ENCODE measurements around the gene PRRG3. TPM values are rescaled to one million over a fixed set of nuclear protein-coding genes. Genes with fewer than 3 reads are reported as not detected.

PRRG3 gene
- total RNA-seq, 1 donor from 2014 or later: not detected

DNA sequence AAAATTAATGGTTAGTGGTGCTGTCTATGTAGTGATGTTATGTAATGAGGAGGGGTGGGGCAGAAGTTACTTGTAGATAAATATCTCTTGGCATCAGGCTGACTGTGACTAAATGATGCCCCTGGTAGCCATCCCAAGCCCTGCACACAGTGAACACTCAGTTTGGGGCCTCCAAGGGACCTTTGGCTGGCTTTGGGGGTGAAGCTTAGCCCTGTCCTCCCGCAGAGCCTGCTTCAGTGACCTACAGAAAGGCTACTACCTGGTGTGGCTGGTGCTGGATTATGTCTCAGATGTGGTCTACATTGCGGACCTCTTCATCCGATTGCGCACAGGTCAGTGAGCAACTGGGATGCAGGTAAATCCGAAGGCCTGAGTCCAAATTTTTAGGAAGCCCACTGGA, 47.1 kb downstream of the PRRG3 start:
- no peaks in the 10 kb centered on the region for H3K27me3 Mint-ChIP-seq
- no peak overlapping the region for H3K27ac Mint-ChIP-seq
- no peaks in the 10 kb centered on the region for H3K9me3 Mint-ChIP-seq
- intact Hi-C loops (cut with micrococcal nuclease): no loop called here
- H3K36me3 Mint-ChIP-seq (ENCODE audit: low read depth): no peaks in the 10 kb centered on the region
- H3K4me1 Mint-ChIP-seq: no peaks in the 10 kb centered on the region
- no peak overlapping the region for H3K4me3 Mint-ChIP-seq
- no peak for DNase-seq

DNA sequence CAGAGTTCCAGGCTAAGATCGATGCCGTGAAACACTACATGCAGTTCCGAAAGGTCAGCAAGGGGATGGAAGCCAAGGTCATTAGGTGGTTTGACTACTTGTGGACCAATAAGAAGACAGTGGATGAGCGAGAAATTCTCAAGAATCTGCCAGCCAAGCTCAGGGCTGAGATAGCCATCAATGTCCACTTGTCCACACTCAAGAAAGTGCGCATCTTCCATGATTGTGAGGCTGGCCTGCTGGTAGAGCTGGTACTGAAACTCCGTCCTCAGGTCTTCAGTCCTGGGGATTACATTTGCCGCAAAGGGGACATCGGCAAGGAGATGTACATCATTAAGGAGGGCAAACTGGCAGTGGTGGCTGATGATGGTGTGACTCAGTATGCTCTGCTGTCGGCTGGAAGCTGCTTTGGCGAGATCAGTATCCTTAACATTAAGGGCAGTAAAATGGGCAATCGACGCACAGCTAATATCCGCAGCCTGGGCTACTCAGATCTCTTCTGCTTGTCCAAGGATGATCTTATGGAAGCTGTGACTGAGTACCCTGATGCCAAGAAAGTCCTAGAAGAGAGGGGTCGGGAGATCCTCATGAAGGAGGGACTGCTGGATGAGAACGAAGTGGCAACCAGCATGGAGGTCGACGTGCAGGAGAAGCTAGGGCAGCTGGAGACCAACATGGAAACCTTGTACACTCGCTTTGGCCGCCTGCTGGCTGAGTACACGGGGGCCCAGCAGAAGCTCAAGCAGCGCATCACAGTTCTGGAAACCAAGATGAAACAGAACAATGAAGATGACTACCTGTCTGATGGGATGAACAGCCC, 48.6 kb downstream of the PRRG3 start:
- Mint-ChIP-seq H3K9me3 (no peaks in the 10 kb centered on the region), H3K4me3 (no peak overlapping the region), H3K4me1 (no peaks in the 10 kb centered on the region), H3K36me3 (ENCODE audit: low read depth) (no peaks in the 10 kb centered on the region), H3K27me3 (no peaks in the 10 kb centered on the region), H3K27ac (no peak overlapping the region)
- no peak for DNase-seq
- intact Hi-C loops (cut with micrococcal nuclease): no loop called here

DNA sequence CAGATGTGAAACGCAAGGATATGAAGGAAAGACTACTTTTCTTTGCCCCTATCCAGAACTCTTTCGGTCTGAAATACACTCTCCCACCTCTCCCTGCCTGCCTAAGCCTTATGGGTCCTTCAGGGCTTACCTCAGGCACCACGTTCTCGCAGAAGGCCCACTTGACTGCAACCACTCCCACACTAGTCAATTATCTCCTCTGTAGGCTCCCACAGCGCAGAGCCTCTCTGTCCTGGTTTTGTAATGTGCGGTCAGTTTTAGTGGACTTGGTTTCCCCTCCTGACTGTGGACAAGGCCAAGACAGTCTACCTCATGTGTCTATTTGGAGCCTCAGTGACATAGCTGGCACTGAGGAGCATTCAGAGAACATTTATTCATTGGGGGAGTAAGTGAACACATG, 50.4 kb downstream of the PRRG3 start:
- no peaks in the 10 kb centered on the region for H3K4me1 Mint-ChIP-seq
- DNase-seq: no peak
- no peaks in the 10 kb centered on the region for H3K36me3 Mint-ChIP-seq (ENCODE audit: low read depth)
- no peaks in the 10 kb centered on the region for H3K9me3 Mint-ChIP-seq
- H3K27me3 Mint-ChIP-seq: no peaks in the 10 kb centered on the region
- H3K4me3 Mint-ChIP-seq: no peak overlapping the region
- H3K27ac Mint-ChIP-seq: no peak overlapping the region
- intact Hi-C loops (cut with micrococcal nuclease): no loop called here

DNA sequence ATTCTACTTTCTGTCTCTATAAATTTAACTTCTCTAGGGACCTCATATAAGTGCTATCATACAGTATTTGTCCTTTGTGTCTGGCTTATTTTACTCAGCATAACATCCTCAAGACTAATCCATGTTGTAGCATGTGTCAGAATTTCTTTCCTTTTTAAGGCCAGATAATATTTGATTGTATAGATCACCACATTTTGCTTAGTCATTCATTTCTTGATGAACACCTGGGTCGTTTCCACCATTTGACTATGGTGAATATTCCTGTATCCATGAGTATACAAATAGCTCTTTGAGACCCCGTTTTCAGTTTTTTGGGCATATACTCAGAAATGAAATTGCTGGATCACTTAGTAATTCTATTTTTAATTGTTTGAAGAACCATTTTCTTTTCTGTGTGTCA, 51.2 kb downstream of the PRRG3 start:
- intact Hi-C loops (cut with micrococcal nuclease): no loop called here
- no peaks in the 10 kb centered on the region for H3K27me3 Mint-ChIP-seq
- no peak overlapping the region for H3K27ac Mint-ChIP-seq
- no peak for DNase-seq
- no peak overlapping the region for H3K4me3 Mint-ChIP-seq
- no peaks in the 10 kb centered on the region for H3K36me3 Mint-ChIP-seq (ENCODE audit: low read depth)
- H3K9me3 Mint-ChIP-seq: no peaks in the 10 kb centered on the region
- no peaks in the 10 kb centered on the region for H3K4me1 Mint-ChIP-seq

DNA sequence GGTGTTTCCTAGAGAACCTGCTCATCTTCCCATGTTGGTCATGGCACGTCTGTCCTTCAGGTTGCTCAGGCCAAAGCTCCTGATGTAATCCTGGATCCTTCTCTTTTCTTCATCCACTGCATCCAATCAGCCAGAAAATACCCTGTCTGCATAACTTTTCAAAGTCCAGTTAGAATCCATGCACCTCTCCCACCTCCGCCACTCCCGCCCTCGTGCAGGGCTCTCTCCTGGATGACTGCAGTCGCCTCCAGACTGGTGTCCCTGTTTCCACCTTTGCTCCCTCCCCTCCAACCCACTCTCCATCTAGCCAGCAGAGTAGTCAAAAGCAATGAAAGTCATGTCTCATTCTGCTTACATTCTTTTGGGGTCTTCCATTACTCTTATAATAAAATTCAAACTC, 55.3 kb downstream of the PRRG3 start:
- Mint-ChIP-seq H3K27me3 (no peaks in the 10 kb centered on the region), H3K9me3 (no peaks in the 10 kb centered on the region), H3K4me1 (no peaks in the 10 kb centered on the region), H3K4me3 (no peak overlapping the region), H3K27ac (no peak overlapping the region), H3K36me3 (ENCODE audit: low read depth) (no peaks in the 10 kb centered on the region)
- intact Hi-C loops (cut with micrococcal nuclease): loop anchor here (5.0 kb wide), 2 partner anchors 882 to 1072 kb away; no protein-coding TSS in a partner anchor
- no peak for DNase-seq

DNA sequence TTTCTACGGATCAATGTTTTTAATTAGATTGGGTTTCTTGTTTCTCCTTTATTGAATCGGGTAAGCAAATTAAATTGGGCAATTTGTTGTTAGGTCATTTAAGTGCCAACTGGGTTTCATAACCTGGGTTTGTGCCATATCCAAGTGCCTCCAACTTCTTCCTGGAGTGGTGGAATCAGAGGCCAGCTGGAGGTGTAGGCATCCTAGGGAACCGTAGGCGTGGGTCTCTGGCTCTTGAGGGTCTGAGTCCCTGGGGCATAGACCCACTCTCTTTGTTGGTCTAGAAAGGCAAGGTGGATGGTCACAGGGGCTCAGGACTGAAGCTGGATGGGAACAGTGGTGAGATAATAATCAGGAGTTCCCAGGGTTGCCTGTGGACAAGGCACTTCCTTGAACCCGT, 57.6 kb downstream of the PRRG3 start:
- H3K27me3 Mint-ChIP-seq: no peaks in the 10 kb centered on the region

DNA sequence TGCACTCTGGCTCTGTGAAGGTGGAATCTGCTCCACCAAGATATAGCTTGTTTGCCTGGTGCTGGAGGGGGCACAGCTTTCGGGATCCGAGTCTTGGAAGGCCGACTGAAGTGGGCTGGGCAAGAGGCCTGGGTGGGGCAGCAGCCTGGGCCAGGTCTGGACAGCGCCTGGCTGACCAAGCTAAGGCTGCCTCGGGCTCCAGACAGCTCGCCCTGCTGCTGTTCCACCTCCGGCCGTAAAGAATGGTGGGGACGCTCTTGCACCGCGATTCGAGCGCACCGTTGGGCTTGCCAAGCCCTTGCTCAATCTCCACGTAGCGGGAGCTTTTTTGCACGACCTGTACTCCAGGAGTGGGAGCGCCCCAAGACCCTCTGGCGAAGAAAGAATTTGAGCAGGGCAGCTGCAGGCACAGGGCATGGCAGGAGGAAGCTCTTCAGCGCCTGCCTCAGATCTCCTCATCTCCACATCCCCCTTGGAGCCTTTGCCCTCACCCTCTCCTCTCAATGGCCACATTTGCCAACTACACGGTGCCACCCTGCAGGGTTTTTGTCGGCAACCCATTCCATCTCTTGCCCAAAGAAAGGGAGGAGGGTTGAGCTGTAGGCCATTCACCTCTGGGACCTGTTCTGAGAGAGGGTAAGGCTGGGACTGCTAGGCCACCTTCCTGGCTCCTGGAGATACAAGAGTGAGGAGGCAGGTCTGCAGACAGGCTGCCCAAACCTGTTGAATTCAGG, 58.2 kb downstream of the PRRG3 start:
- no peaks in the 10 kb centered on the region for H3K4me1 Mint-ChIP-seq
- H3K36me3 Mint-ChIP-seq (ENCODE audit: low read depth): no peaks in the 10 kb centered on the region
- intact Hi-C loops (cut with micrococcal nuclease): loop anchor here (5.0 kb wide), 2 partner anchors 879 to 1069 kb away; no protein-coding TSS in a partner anchor
- no peaks in the 10 kb centered on the region for H3K9me3 Mint-ChIP-seq
- no peak overlapping the region for H3K4me3 Mint-ChIP-seq
- no peaks in the 10 kb centered on the region for H3K27me3 Mint-ChIP-seq
- DNase-seq: peak; percentile 59
- no peak overlapping the region for H3K27ac Mint-ChIP-seq

More for the DNA sequence above, 57.6 kb downstream of the PRRG3 start:
- intact Hi-C loops (cut with micrococcal nuclease): loop anchor here (5.0 kb wide), 2 partner anchors 879 to 1069 kb away; no protein-coding TSS in a partner anchor
- Mint-ChIP-seq H3K27ac (no peak overlapping the region), H3K4me3 (no peak overlapping the region), H3K4me1 (no peaks in the 10 kb centered on the region), H3K36me3 (ENCODE audit: low read depth) (no peaks in the 10 kb centered on the region), H3K9me3 (no peaks in the 10 kb centered on the region)
- no peak for DNase-seq

DNA sequence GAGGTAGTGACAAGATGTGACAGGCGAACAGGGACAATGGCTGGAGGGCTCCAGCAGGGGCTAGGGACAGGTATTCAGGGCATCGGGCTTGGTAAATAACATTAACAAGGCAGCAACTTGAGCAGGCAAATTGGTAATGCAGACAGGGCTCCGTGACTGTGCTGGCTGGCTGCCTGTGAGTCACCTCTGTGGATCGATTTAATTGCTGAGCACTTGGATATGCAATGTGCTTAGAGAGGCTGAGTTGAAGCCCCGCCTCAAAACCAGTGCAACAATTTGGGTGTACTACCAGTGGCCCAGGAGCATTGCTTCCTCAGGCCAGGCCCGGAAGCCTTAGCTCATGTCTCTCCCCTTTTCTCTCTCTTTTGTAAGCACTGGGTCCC, 58.8 kb downstream of the PRRG3 start:
- Mint-ChIP-seq H3K36me3 (ENCODE audit: low read depth) (no peaks in the 10 kb centered on the region), H3K4me3 (no peak overlapping the region), H3K27ac (no peak overlapping the region), H3K4me1 (no peaks in the 10 kb centered on the region), H3K9me3 (no peaks in the 10 kb centered on the region), H3K27me3 (no peaks in the 10 kb centered on the region)
- intact Hi-C loops (cut with micrococcal nuclease): loop anchor here (5.0 kb wide), 2 partner anchors 878 to 1068 kb away; no protein-coding TSS in a partner anchor
- no peak for DNase-seq

DNA sequence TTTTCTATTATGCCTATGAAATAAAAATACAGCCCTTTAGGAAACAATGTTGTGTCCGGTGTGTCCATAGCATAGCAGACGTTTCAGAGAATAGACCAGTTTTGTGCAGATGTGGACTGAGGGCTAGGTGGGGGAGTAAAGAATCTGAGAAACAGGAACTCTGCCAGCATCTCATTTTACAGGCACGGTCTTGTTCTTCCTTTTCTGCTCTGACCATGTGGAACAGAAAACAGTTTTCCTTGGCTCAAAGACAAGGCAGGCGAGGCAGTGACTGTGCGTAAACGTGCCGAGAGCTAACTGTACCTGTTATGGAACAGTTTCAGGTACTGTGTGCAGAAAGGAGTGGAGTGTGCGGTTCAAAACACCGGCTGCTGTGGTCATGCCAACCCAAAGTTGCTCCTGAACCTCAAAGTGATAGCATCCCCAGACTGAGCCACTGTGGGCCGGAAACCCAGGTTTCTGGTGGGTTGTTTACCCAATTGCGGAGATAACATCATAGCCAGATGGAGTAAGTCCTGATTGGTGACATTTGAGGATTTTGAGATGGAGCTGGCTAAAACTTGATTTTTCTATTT, 59.5 kb downstream of the PRRG3 start:
- Mint-ChIP-seq H3K4me1 (no peaks in the 10 kb centered on the region), H3K36me3 (ENCODE audit: low read depth) (no peaks in the 10 kb centered on the region), H3K27ac (no peak overlapping the region), H3K9me3 (no peaks in the 10 kb centered on the region), H3K27me3 (no peaks in the 10 kb centered on the region), H3K4me3 (no peak overlapping the region)
- intact Hi-C loops (cut with micrococcal nuclease): loop anchor here (5.0 kb wide), 2 partner anchors 878 to 1068 kb away; no protein-coding TSS in a partner anchor
- no peak for DNase-seq

Other genes with a start within 250 kb of the PRRG3 start
- gene PASD1, start 131.8 kb upstream of the PRRG3 start, total RNA-seq: not detected in 2 replicates
- gene FATE1, start 20.6 kb downstream of the PRRG3 start, total RNA-seq: not detected in 2 replicates
- gene CNGA2, start 39.3 kb downstream of the PRRG3 start, total RNA-seq: not detected in 2 replicates
- not detected in 2 replicates for gene MAGEA4, start 217.4 kb downstream of the PRRG3 start, total RNA-seq

All from activated CD4-positive, alpha-beta T cell treated with anti-CD3 and anti-CD28 coated beads, Interleukin-2, amount 10 ng/mL, durations not matched to agents 24 days and 14 days (primary cell).